GM13977 (cell line): ENCODE data around the gene ZMIZ1.
"Not testable (repeated sequence)": the region's sequence is repeated elsewhere in the genome, so short reads cannot be mapped to it uniquely, and the experiment has no call there.

Source experiments
- DNase-seq: peaks from one replicate; pipeline ENCODE4 v3.0.0; 2012; ENCODE audit warnings: low spot score
- CTCF ChIP-seq: IDR thresholded peaks from 2 replicates; pipeline ENCODE4 v1.5.1; 2012; ENCODE audit warnings: mild to moderate bottlenecking, control low read depth; ENCODE audit not compliant: insufficient read depth; ENCODE audit errors: extremely low read depth, missing control alignments
- in situ Hi-C: fragments of 300-500 bp; cut with MboI; formaldehyde crosslinking; loops from one replicate; pipeline ENCODE4 v1.12.0; 2022; ENCODE audit warnings: low sequenced_read_pairs, low pct_unique_long_range_greater_than_20kb, mixed read lengths, inconsistent platforms; ENCODE audit not compliant: unreplicated experiment

Gene ZMIZ1

GRCh38 chr10:79336739-79337138 lies 268.0 kb downstream of the ZMIZ1 start:
- in situ Hi-C loops = no loop called here
- DNase-seq = no peak
- no peak for TF ChIP-seq CTCF

GRCh38 chr10:79337783-79338469 lies 269.2 kb downstream of the ZMIZ1 start:
- in situ Hi-C loops, DNase-seq: not testable (repeated sequence)

GRCh38 chr10:79339266-79339665 lies 270.5 kb downstream of the ZMIZ1 start:
- TF ChIP-seq CTCF = no peak
- DNase-seq = no peak
- in situ Hi-C loops = no loop called here

- no peak for TF ChIP-seq CTCF
- in situ Hi-C loops = no loop called here
- DNase-seq = no peak
Measured at GRCh38 chr10:79340646-79341244, 272.0 kb downstream of the ZMIZ1 start.

- in situ Hi-C loops = no loop called here
- TF ChIP-seq CTCF = no peak
- DNase-seq = no peak
Measured at GRCh38 chr10:79342295-79342761, 273.6 kb downstream of the ZMIZ1 start.

GRCh38 chr10:79342811-79343561 lies 274.2 kb downstream of the ZMIZ1 start:
- in situ Hi-C loops = no loop called here
- no peak for TF ChIP-seq CTCF
- DNase-seq = no peak
